ENCODE data around the gene MRPL20. TPM values are rescaled to one million over a fixed set of nuclear protein-coding genes. Genes with fewer than 3 reads are reported as not detected.
"Not testable (repeated sequence)": the region's sequence is repeated elsewhere in the genome, so short reads cannot be mapped to it uniquely, and the experiment has no call there.

Gene MRPL20
- 125 and 128 TPM in 2 replicates for total RNA-seq

DNA sequence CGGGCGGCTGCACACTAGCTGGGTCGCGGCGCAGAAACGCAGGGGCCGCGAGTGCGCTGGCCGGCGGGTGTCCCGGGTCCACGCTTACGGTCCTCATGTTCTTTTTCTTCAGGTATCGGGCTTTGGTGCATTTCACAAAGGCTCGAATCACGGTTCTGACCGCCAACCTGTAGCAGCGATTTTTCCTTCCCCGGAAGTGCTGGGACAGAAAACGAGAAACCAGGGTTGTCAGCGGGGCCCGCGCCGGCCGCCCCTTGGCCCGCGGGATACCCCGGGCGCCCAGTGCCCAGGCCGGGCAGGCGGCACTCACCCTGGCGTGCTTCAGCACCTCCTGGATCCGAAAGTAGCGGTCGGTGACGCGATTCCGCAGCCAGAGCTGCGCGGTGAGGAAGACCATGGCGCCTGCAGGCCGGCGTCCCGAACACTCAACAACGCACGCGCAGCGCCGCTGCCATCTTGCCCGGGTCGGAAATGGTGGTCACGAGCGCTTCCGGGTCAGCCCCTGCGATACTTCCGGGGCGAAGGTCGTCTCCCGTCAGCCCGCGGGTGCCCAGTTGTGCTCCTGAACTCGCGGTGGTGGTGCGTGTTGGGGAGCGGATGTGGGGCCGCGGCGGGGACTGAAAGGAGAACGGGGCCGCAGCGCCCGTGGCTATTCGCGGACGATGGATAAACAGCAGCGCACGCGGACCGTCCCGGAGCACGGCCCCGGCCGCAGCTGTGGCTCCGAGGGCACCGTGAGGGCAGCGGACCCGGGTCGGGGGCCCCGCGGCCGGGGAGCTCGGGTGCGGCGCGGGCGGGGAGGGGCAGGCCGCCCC lies at the start of gene MRPL20:
TSS of gene MRPL20 (minus strand) at position 473 of the 815 bp plus-strand sequence. CDS start at position 397, 76 bp downstream.
- peak; percentile 20 for DNase-seq (ENCODE audit: extremely low read depth, low read depth, low spot score)

DNA sequence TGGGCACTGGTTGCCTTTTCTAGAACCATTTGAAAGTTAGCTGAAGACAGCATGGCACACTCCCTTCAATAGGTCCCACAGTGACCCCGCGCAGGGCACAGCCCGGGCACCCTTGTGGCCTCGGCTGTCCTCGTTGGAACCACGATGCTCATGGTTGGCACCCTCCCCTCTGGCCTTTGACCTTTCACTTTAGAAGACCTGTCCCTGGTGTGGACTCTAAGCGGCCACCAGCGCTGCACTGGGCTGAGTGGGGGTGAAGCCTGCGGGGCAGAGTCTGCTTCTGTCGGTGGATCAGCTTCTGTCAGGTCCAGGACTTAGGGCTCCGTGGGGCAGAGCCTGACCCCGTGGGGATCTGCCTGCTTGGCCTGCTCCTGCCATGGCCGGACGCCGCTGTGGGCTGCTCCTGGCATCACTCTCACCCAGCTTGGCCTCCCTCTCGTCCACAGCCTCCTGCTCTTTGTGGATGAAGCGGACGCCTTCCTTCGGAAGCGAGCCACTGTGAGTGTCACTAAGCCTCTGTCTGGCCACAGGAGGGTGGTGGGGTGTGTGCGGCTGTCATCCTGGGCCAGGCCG lies 49.7 kb upstream of the MRPL20 start:
- DNase-seq (ENCODE audit: extremely low read depth, low read depth, low spot score), result not testable (repeated sequence)

DNA sequence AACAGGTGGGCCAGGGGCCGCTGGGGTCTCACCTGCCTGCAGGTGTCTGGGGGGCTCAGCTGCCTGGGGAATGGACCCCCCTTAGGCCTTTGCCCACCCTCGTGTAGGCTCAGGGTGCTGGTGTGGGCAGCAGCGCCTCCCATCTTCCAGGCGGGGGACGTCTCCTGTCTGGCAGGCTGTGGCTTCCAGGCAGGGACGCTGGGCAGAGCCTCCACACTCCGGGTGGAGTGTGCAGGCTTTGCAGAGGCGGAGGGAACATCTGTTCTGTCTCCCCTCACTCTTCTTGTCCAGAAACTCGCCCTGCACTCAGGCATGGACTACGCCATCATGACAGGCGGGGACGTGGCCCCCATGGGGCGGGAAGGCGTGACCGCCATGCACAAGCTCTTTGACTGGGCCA lies 48.8 kb upstream of the MRPL20 start:
- not testable (repeated sequence) for DNase-seq (ENCODE audit: extremely low read depth, low read depth, low spot score)

DNA sequence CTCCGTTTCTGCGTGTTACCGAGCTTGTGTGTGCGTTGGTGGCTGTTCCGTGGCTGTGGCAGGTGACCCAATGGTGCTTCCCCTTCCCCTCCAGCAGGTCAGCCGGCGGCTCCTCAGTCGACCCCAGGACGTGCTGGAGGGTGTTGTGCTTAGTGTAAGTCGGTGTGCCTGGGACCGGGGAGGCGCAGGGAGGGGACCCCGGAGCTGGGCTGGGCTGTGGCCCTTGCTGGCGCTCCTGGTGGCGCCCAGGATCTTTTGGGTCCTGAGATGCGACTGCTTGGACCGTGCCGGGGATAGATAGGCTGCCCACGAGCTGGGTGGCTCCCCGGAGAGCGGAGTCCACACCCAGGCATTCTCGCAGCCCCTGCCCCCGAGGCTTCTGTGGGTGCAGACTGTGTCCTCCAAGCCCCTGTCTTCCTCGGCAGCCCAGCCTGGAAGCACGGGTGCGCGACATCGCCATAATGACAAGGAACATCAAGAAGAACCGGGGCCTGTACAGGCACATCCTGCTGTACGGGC lies 48.3 kb upstream of the MRPL20 start:
- no peak for DNase-seq (ENCODE audit: extremely low read depth, low read depth, low spot score)

DNA sequence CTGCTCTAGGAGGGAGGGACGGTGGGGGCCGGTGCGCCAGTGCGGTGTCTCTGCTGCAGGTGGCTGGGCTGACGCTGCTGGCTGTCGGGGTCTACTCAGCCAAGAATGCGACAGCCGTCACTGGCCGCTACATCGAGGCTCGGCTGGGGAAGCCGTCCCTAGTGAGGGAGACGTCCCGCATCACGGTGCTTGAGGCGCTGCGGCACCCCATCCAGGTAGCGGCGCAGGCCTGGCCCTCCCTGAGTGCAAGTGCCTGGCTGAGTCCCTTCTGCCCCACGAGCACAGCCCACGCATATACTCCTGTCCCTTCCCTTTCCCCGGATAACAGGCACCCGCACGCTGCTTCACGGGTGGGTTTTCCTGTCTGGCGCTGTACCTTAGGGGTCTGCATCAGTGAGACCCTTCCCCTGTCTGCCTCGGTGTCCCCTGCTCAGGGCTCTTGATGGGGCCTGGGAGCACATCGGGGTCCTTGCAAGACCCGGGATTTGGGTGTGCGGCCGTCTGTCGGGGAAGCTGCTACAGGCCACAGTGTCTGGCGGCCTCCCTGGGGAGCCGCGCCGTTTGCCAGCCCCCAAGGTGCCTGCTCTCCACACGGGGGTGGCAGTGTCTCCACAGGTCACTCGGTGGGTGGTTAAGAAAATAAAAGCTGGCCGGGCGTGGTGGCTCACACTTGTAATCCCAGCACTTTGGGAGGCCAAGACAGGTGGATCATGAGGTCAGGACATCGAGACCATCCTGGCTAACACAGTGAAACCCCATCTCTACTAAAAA lies 47.4 kb upstream of the MRPL20 start:
- DNase-seq (ENCODE audit: extremely low read depth, low read depth, low spot score), result not testable (repeated sequence)

DNA sequence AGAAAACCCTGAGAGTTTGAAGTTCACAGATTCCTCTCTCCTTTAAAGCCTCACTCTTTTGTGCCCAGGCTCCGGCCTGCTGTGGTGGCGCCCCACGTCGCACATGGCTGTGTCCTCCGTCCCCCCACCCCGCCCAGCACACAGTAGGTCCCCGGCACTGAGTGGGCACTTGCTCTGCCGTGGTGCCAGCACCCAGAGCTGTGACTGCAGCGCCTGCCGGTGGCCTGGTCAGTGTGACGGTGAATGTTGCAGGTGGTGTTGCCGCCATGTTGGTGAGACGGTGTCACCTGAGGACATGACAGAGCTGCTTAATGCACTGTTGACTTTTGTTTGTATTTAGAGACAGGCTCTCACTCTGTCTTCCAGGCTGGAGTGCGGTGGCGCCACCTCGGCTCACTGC lies 45.8 kb upstream of the MRPL20 start:
- DNase-seq (ENCODE audit: extremely low read depth, low read depth, low spot score), result no peak

DNA sequence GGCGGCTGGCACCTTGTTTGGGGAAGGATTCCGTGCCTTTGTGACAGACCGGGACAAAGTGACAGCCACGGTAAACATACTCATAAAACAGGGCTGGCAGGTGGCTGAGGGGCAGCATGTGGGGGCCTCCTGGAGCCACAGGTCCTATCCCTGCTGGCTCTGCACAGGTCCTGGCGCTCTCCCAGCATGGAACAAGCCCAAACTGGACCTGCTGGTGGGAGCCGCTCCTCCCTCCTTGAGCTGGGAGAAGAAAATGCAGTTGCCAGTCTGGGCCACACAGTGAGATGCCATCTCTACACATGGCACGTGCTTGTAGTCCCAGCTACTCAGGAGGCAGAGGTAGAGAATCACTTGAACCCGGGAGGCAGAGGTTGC lies 45.3 kb upstream of the MRPL20 start:
- not testable (repeated sequence) for DNase-seq (ENCODE audit: extremely low read depth, low read depth, low spot score)

DNA sequence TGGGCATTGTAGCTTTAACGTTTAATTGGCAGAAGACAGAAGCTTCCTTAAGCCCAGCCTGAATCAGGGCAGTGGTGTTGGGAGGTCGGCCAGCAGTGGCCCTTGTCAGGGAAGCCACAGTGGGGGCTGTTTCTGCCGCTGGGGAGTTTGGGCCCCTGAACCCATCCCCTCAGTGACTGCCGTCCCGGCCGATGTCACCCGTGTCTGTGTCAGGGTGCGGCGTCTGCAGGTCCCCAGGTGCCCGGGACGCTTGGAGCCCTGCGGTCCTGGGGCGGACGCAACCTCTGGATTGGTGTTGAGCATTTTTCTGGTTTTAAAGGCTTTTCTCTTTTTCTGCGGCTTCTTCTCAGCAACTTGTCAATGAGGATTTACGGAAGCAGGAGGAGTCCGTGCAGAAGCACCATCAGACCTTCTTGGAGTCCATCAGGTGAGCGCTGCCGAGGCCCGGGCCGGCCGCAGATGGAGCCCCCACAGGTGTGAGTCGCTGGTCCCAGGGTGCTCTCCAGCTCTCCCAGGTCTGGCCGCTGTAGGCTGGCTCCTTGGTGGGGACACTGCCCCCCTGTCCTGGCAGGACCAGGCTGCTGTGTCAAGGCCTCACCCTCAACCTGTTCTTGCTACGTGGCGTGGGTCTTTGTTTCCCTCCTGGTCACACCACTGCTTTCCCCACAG lies 44.7 kb upstream of the MRPL20 start:
- no peak for DNase-seq (ENCODE audit: extremely low read depth, low read depth, low spot score)

DNA sequence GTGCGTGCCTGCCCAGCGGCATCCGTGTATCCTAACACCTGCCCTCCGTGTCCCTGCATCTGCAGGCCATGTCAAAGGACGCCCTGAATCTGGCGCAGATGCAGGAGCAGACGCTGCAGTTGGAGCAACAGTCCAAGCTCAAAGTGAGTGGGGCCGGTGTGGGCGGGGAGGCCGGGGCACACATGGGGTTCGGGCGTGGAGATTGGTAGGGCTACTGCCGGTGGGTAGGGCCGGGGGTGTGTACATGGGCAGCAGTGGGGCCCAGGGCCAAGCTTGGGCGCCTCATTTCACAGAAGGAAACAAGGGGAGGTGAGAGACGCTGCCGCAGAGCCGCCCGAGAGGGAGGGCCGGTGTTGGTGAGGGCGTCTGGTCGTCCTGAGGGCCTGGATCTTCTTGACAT lies 43.5 kb upstream of the MRPL20 start:
- not testable (repeated sequence) for DNase-seq (ENCODE audit: extremely low read depth, low read depth, low spot score)

DNA sequence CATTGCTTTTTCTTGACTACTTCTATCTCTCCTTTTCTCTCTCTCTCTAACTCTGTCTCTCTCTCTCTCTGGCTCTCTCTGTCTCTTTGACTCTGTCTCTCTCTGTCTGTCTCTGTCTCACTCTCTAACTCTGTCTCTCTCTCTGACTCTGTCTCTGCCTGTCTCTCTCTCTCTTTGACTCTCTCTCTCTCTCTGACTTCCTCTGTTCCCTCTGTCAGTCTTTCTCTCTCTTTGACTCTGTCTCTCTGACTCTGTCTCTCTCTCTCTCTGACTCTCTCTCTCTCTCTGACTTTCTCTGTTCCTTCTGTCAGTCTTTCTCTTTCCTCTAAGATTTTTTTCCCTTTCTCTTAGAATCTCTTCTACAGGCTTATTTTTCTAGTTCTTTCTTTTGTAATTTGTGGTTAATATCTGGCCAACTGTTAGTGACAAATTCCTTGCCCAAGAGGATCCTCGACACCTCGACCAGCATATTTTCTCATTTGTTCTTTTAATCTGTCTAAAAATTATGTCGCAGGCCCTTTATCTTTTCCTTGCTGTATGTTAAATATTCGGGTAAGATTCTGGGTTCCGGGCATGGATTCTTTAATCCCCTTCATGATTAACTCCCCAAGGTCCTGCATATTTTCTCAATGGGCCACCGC lies 42.1 kb upstream of the MRPL20 start, which contains the start of gene ATAD3C:
TSS of gene ATAD3C (plus strand) at position 591 of the 641 bp plus-strand sequence. CDS start 995 bp downstream, outside the sequence.
- no peak for DNase-seq (ENCODE audit: extremely low read depth, low read depth, low spot score)

DNA sequence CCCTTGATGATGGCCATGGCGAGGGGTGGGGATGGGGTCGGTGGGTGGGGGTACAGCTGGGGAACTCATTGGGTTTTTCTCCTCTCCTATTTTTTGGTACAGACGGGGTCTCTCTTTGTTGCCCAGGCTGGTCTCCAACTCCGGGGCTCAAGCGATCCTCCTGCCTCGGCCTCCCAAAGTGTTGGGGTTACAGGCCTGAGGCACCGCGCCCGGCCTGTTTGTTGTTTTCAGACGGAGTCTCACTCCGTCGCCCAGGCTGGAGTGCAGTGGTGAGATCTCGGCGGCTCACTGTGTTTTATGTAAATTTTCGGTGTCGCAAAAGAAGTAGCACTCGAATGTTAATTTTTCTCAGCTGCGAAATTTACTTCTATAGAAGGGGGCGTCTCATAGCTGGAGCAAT lies 39.5 kb upstream of the MRPL20 start:
- not testable (repeated sequence) for DNase-seq (ENCODE audit: extremely low read depth, low read depth, low spot score)

DNA sequence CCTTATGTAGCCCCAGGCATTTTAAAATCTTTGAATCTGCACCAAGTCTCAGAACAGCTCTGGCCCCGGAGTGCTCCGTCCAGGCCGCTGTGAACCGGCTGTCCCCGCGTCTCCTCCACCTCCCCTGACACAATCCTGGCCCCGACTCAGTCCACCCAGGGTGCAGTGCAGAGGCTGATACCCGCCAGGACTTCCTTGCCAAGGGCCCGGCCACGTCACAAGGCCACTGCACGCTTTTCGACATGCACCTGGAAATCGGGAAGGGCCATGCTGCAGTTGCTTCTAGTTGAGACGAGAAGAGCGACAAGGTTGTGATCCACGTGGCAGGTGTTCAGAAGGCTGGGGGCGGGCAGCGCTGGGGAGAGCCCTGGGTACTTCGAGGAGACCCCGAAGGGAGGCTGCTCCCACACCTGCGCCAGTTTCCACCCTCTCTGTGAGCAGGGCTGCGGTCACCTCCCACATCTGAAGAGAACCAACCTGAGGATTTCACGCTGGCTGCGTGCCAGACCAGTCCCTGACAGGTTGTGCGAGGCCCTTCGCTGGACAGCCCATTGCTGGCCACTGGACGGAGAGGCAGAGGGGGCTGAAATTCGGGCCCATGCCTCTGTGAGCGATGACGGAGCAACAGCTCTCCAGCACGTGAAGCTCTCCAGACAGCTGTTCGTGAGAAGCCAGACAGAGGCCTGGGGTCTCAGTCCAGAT lies 35.1 kb upstream of the MRPL20 start:
- DNase-seq (ENCODE audit: extremely low read depth, low read depth, low spot score), result no peak

DNA sequence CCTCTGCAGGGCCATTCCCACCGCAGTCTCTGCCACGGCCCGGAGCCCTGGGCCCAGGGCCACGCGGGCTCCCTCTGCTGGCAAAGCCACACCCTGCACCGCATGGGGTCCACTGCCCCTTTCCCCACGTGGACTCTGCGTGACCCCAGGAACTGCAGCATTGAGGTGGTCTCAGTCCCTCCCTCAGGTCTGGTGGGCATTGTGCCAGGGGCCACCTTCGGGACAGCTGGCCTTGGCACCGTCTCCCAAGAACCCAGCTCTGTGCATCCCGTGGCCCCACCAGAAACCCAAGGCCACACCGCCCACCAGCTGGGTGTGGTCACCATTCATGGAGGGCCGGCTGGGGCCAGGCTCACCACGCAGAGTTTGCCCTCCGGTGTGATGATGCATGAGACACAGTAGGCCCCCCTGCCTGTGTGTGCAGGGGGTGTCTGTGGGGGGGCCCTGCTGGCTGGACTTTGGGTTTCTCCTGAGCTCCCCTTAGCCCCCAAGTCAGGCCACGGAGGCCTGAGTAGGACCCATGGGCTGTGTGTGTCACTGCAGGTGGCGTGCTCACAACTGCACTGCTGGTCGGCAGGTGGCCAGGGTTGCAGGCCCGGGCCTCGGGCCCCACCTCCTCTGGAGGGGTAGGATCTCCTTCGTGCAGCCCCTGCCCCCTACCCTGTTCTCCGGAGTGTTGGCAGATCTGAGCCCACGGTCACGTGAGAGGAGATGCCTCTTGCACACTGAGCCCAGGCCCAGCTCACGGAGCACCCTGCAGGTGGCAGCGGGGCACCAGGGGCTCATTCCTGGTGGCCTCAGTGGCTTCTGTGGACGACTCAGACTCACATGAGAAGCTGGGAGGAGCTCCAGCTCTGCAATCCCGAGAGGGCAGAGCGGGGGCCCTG lies 34.2 kb upstream of the MRPL20 start:
- no peak for DNase-seq (ENCODE audit: extremely low read depth, low read depth, low spot score)

DNA sequence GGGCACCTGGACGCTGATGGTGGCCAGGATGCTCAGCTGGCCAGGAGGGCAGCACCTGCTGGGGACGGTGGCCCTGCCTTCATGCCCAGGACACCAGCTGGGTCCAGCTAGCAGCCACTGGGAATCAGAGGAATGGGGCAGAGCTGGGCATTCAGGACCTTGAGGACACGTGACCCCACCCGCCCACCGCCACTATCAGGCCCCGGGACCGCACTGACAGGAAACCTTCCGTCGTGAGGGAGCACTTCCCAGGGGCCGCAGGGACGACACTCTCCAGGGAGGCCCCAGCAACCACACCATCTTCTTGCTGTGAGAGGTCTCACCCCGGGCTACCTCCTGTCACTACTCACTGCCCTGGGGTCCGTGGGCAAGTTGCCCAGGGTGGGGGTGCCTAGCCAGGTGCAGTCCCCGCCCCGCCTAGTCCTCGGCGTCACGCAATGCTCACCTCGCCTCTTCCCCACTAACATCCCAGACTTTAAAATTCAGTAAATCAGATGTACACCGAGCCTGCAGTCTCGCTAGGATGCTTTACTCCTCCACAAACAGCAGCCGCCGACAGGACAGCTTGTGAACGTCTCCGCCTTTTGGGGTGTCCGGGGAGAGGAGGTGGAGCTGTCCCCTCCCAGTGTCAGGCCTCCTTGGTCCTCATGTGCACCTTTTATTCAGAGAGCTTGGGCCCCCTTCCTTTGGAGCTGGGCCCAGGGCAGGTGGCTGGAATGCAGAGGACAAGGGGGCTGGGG lies 33.3 kb upstream of the MRPL20 start:
- DNase-seq (ENCODE audit: extremely low read depth, low read depth, low spot score), result no peak

DNA sequence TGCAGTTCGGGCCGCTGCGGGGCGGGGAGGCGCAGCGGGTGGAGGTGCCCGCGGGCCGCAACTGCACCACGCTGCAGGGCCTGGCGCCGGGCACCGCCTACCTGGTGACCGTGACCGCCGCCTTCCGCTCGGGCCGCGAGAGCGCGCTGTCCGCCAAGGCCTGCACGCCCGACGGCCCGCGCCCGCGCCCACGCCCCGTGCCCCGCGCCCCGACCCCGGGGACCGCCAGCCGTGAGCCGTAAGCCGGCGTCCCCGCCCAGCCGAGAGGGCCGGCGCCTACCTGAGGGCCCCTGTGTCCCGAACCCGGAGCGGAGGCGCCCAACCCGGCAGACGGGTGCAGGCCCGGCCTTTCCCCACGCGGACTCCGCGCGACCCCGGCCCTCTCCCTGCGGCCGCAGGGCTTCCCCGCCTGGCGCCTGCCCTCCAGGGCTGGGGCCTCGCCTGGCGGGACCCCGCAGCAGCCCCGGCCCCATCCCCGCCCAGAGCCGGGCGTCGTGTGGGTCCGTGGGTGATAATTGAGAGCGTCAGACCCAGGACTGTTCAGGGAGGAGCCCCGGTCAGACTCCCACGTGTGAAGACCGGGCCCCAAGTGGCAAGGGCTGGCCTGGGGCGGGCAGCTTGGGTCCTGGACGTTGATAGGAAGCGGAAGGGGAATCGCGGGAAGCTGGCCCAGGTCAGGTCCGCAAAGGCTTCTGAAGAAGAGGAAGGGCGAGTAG lies 32.6 kb upstream of the MRPL20 start:
- DNase-seq (ENCODE audit: extremely low read depth, low read depth, low spot score), result no peak

DNA sequence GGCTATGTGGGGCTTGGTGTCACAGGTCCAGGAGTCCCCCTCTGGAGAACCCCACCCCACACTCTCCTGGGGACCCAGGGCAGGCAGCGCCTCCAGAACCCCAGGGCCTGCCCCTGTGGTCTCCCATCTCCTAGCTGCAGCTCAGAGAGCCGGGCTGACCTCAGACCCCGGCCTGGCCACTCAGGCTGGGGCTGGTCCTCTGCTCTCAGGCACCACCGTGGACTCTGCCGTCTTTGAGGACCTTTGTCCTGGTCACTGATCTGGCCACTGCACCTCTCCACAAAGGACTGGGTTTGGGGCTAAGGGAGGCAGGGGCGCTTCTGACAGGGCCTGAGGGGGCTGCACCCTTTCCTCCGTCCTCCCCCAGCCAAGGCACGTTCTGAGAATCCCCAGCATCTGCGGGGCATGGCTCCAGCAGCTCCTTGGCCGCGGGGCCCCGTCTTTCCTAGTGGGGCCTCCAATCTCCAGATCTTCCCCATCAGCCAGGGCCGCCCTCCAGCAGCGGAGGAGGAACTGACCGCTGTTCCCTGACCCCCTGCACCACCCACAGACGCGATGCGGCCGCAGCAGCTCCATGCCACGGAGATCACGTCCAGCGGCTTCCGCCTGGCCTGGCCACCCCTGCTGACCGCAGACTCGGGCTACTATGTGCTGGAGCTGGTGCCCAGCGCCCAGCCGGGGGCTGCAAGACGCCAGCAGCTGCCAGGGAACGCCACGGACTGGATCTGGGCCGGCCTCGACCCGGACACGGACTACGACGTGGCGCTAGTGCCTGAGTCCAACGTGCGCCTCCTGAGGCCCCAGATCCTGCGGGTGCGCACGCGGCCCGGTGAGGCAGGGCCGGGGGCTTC lies 31.7 kb upstream of the MRPL20 start:
- no peak for DNase-seq (ENCODE audit: extremely low read depth, low read depth, low spot score)

All from glomerular endothelial cell (primary cell).